Large intestine (tissue), 3 donors: ENCODE results near the gene CTNNA3. TPM values are rescaled to one million over a fixed set of nuclear protein-coding genes. Genes with fewer than 3 reads are reported as not detected.

Experiments
- DNase-seq, 2 donors: peaks; one replicate each; pipeline versions ENCODE4 v3.0.0 to v3.0.0-alpha.2; 2013
- H3K27ac ChIP-seq: one replicate; pipeline ENCODE4 v1.5.1; 2013; ENCODE audit warnings: low read length
- H3K27me3 ChIP-seq: 2 replicates; pipeline ENCODE4 v1.6.1; 2013; ENCODE audit warnings: low read length; ENCODE audit not compliant: control insufficient read depth, insufficient read depth
- H3K36me3 ChIP-seq: 2 replicates; pipeline ENCODE4 v1.6.1; 2013; ENCODE audit warnings: low read length; ENCODE audit not compliant: control insufficient read depth, insufficient read depth
- H3K4me1 ChIP-seq: one replicate; pipeline ENCODE4 v1.6.1; 2013; ENCODE audit warnings: low read length; ENCODE audit not compliant: control insufficient read depth, insufficient read depth
- H3K4me3 ChIP-seq: one replicate; pipeline ENCODE4 v1.5.1; 2013; ENCODE audit warnings: low read length
- H3K9me3 ChIP-seq: one replicate; pipeline ENCODE4 v1.6.1; 2013; ENCODE audit warnings: mild to moderate bottlenecking, low read depth, low read length, moderate library complexity; ENCODE audit not compliant: control insufficient read depth
- WGBS: methylation state at CpG from one replicate; pipeline ENCODE4 v1.1.5; 2013; ENCODE audit warnings: low lambda C conversion rate; ENCODE audit not compliant: insufficient coverage; 5-methylcytosine and 5-hydroxymethylcytosine counted together
- polyA plus RNA-seq: library from polyadenylated mRNA; unstranded; fragments of 120-200 nt; gene quantifications from one replicate; pipeline ENCODE4 v1.2.1, GENCODE V29; 2013

CTNNA3 gene
- polyA plus RNA-seq, 1 donor = 2.3 TPM

DNA sequence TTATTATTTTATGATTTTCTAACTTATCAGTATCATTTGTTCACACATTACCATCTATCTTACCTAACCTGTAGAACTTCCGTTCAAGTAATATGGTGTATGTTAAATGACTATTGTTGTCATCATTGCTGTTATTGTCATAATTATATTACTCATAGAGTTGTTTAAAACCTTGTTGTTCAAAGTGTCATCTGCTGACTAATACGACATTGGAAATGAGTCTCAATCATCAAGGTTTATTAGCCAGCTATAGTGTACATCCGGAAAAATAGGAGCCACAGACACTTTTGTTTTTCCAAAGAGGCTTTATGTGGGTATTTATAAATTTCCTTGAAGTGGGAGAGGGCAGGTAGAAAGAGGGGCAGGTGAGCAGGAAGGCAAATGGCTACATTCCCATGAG is 1157.1 kb downstream of the CTNNA3 start:
- 94% methylated on average over 2 of the region's 3 CpGs for WGBS
- H3K4me3 ChIP-seq = no peak overlapping the region
- no peaks in the 10 kb centered on the region for H3K4me1 ChIP-seq
- no peaks in the 10 kb centered on the region for H3K36me3 ChIP-seq
- H3K27me3 ChIP-seq = no peaks in the 10 kb centered on the region
- no peak overlapping the region for H3K27ac ChIP-seq
- no peak for DNase-seq
- no peaks in the 10 kb centered on the region for H3K9me3 ChIP-seq

DNA sequence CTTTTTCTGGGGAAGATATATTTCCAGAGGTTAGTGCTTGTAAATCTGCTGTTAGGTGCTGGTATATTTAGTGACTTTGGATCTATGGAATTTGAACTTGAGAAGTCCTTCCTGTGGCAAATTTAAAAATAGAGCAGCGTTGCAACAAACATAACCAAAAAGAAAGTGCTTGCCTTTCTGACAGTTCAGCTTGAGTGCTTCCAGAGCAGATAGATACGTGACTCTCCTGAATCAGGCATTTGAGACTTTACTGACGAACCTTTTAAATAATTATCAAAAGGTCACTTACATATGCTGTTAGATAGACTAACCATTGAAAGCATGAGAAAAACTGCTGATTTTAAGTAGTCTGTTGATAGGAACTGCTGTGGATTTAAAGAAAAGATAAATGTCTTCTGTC is 1157.6 kb downstream of the CTNNA3 start:
- no peaks in the 10 kb centered on the region for H3K4me1 ChIP-seq
- no peaks in the 10 kb centered on the region for H3K9me3 ChIP-seq
- no peaks in the 10 kb centered on the region for H3K27me3 ChIP-seq
- no peak overlapping the region for H3K4me3 ChIP-seq
- H3K27ac ChIP-seq = no peak overlapping the region
- no peaks in the 10 kb centered on the region for H3K36me3 ChIP-seq
- DNase-seq = no peak
- 86% methylated on average over 1 of the region's 3 CpGs for WGBS

DNA sequence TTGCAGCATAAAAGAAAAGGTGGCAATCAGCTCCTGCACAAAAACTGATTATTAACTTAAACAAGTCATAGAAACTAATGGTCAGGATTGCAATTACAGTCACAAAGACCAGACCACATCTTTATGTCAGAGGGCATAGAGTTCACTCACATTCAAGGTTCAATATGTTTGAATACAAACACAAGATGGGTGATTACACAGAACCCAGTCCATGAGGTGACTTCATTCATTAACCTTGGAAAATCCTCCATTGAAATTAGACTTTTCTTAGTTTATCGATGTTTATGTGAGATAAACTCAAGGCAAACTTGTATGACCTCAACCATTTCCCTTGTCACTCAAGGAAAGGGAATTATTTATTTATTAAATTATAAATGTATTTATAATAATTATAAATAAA is 1158.8 kb downstream of the CTNNA3 start:
- no peaks in the 10 kb centered on the region for H3K27me3 ChIP-seq
- no peak overlapping the region for H3K4me3 ChIP-seq
- DNase-seq = no peak
- no peak overlapping the region for H3K27ac ChIP-seq
- H3K36me3 ChIP-seq = no peaks in the 10 kb centered on the region
- no peaks in the 10 kb centered on the region for H3K9me3 ChIP-seq
- no peaks in the 10 kb centered on the region for H3K4me1 ChIP-seq
- no CpG with 5 or more reads among the region's 1 CpG for WGBS

DNA sequence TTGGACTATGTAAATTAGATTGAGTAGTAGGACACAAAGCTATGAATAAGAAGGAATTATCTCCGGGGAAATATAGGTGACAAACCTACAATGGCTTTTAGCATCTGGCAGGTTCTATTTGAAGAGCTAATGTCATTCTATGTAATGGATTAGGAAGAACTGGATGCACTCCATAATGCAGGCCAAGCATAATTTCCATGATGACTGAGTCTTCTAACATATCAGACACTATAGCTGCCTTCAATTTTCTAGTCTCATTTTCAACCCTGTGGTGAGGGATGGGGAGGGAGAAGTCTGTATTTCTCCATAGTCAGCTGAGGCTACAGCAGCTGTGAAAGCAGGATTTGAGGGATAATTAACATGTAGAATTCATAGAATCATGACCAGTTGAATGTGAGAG is 1160.6 kb downstream of the CTNNA3 start:
- H3K27me3 ChIP-seq = no peaks in the 10 kb centered on the region
- no peaks in the 10 kb centered on the region for H3K36me3 ChIP-seq
- no peak overlapping the region for H3K4me3 ChIP-seq
- H3K4me1 ChIP-seq = no peaks in the 10 kb centered on the region
- 80% methylated on average over 1 of the region's 1 CpG for WGBS
- no peak overlapping the region for H3K27ac ChIP-seq
- no peaks in the 10 kb centered on the region for H3K9me3 ChIP-seq
- no peak for DNase-seq

DNA sequence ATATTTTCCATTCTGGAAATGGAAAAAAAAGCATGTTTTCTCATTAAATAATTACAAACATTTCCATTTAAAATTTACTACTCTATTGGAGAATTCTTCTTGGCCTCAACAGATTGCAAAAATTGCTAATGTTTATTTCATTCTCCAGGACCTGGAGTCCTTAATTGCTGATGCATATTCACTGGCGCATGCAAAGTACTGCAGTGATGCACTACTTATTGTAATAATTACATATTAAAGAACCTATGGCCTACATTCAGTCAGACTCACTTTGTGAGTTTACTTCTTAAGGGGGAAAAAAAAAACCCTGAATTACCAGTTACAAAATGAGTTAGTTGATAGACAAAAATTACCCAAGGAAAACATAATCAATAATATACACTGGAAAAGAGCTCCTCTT is 1161.1 kb downstream of the CTNNA3 start:
- Histone ChIP-seq H3K27ac (no peak overlapping the region), H3K27me3 (no peaks in the 10 kb centered on the region), H3K36me3 (no peaks in the 10 kb centered on the region), H3K9me3 (no peaks in the 10 kb centered on the region), H3K4me1 (no peaks in the 10 kb centered on the region), H3K4me3 (no peak overlapping the region)
- no CpG with 5 or more reads among the region's 1 CpG for WGBS
- DNase-seq = no peak

DNA sequence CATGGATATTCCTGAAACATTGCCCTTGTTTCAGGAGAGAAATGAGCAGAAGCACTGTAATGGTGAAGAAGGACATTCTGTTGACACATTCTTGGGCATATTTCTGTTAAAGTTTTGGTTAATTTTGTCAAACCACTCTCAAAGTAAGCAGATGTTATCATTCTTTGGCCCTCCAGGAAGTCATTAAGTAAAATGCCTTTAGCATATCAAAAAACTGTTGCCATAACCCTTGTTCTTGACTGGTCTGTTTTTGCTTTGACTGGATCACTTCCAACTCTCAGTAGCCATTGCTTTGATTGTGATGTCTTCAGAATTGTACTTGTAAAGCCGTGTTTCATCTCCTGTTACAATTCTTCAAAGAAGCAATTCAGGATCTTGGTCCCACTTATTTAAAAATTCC is 1174.5 kb downstream of the CTNNA3 start:
- H3K4me3 ChIP-seq = no peak overlapping the region
- no peaks in the 10 kb centered on the region for H3K36me3 ChIP-seq
- no CpG with 5 or more reads among the region's 1 CpG for WGBS
- H3K9me3 ChIP-seq = no peaks in the 10 kb centered on the region
- no peaks in the 10 kb centered on the region for H3K4me1 ChIP-seq
- H3K27me3 ChIP-seq = no peaks in the 10 kb centered on the region
- DNase-seq = no peak
- H3K27ac ChIP-seq = no peak overlapping the region

DNA sequence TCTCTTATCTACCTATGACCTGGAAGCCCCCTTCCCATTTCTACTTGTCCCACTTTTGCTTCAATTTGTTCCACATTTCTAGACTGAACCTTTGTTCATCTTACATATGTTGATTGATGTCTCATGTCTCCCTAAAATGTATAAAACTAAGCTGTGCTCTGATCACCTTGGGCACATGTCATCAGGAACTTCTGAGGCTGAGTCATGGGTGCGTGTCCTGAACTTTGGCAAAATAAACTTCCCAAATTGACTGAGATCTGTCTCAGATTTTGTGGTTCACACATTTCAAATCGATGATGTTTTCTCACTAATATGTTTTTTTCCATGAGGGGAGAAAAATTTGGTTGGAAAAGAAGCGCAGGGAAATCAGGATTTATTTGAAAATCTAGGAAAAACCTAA is 1176.4 kb downstream of the CTNNA3 start:
- H3K9me3 ChIP-seq = no peaks in the 10 kb centered on the region
- no peaks in the 10 kb centered on the region for H3K36me3 ChIP-seq
- no peak overlapping the region for H3K27ac ChIP-seq
- no peaks in the 10 kb centered on the region for H3K4me1 ChIP-seq
- H3K4me3 ChIP-seq = no peak overlapping the region
- no peak for DNase-seq
- H3K27me3 ChIP-seq = no peaks in the 10 kb centered on the region
- 100% methylated on average over 1 of the region's 3 CpGs for WGBS

DNA sequence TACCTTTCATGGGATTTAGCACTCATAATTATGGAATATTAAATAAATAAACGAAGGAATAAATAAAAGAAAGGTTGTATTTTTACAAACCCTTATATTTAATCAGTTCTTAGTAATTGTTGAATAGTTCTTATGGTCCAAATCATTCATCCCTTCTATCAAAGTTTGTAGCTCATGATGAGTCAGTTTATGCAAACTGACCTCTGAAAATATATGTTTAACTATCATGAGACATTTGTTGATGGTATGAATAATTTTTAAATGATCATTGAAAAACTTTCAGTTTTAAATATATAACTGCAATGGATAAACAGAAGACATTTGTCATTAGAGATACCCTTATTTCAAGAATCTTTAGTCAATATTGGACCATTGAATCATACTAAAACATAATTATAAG is 1181.3 kb downstream of the CTNNA3 start:
- Histone ChIP-seq H3K27ac (no peak overlapping the region), H3K27me3 (no peaks in the 10 kb centered on the region), H3K36me3 (no peaks in the 10 kb centered on the region), H3K9me3 (no peaks in the 10 kb centered on the region), H3K4me3 (no peak overlapping the region), H3K4me1 (no peaks in the 10 kb centered on the region)
- 89% methylated on average over 1 of the region's 1 CpG for WGBS
- no peak for DNase-seq

DNA sequence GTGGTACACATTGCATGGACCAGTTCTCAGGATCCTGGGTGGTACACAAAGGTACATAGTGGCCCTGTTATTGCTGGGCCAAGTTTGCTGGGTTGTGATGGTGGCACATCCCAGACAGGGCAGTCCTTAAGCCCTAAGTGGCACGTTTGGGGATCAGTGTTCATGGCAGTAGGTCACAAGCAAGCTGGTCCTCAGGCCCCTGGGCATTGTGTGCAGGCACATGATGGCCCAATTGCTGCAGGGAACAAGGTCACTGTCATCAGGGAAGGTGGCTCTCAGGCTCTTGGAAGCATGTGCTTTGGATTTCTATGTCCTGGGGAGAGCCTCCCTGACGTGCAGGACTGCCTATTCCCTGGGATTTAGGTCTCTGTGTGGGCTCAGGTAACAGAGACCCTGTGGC is 1182.5 kb downstream of the CTNNA3 start:
- no peak overlapping the region for H3K4me3 ChIP-seq
- no peaks in the 10 kb centered on the region for H3K36me3 ChIP-seq
- no peaks in the 10 kb centered on the region for H3K9me3 ChIP-seq
- H3K27ac ChIP-seq = no peak overlapping the region
- H3K4me1 ChIP-seq = no peaks in the 10 kb centered on the region
- no peak for DNase-seq
- WGBS = no CpG with 5 or more reads among the region's 2 CpGs
- H3K27me3 ChIP-seq = no peaks in the 10 kb centered on the region

DNA sequence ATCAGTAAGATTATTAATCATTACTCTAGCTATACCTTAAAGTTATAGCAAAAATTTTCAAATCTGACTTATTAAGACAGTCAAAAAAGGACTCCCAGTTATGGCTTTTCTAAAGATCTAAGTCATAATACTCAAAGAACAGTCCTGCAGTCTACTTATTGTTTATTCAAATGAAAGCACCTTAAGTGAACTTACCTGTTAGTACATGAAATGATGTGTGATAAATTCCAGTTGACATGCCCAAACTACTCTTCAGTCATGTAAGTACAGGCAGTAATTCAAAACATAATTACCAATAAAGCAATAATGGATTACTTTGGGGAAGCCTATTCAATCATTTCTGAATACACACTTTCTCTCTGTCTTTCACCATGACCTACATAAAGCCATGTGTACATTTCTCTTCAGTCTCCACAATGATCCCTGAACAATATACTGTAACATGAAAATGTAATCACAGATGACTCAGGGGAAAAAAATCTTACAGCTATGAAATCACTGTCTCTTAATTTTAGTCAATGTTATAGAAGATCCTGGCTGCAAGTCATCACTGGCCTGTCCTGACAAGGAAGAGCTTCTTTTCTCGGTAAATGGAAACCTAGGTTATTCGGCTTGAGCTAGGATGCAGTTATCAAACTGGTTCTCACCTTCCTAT is 1190.9 kb downstream of the CTNNA3 start:
- WGBS = no CpG with 5 or more reads among the region's 2 CpGs

DNA sequence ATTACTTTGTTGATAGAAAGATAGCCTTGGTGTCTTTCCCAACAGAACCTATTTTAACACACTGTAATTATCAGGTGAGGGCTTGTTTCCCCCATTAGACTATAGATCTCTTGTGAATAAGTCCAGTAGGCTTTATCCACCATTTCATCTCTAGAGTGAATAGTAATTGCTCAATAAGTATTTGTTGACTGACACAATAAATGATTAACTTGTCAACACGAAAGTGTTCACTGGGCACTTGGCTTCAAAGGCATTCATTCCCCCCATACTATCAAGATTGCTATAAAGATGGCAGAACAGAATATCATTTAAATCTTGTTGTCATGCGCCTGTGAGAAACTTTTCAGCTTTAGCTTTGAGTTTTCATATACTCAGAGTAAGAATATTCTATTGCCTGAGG is 1194.6 kb downstream of the CTNNA3 start:
- Histone ChIP-seq H3K4me3 (no peak overlapping the region), H3K27me3 (no peaks in the 10 kb centered on the region), H3K4me1 (no peaks in the 10 kb centered on the region), H3K36me3 (no peaks in the 10 kb centered on the region), H3K27ac (no peak overlapping the region), H3K9me3 (no peaks in the 10 kb centered on the region)
- no CpG with 5 or more reads among the region's 2 CpGs for WGBS
- DNase-seq = no peak

More for the DNA sequence above, 1190.9 kb downstream of the CTNNA3 start:
- no peaks in the 10 kb centered on the region for H3K9me3 ChIP-seq
- H3K4me3 ChIP-seq = no peak overlapping the region
- no peak for DNase-seq
- no peaks in the 10 kb centered on the region for H3K36me3 ChIP-seq
- no peaks in the 10 kb centered on the region for H3K27me3 ChIP-seq
- H3K27ac ChIP-seq = no peak overlapping the region
- no peaks in the 10 kb centered on the region for H3K4me1 ChIP-seq
